ENCODE results near the gene KCNJ15. TPM values are rescaled to one million over a fixed set of nuclear protein-coding genes. Genes with fewer than 3 reads are reported as not detected.

Gene KCNJ15
- total RNA-seq, 4 donors from 2014 or later, result 5.8 TPM; not detected in 3

- H3K4me3 ChIP-seq, result no peak overlapping the region
- TF ChIP-seq CTCF (IDR thresholded peaks at IDR 0.05) (no peak), POLR2A (IDR thresholded peaks at IDR 0.05) (no peak)
- no peaks in the 10 kb centered on the region for H3K4me1 ChIP-seq
- H3K27ac ChIP-seq, result no peak overlapping the region
- DNase-seq, result no peak
- no peaks in the 10 kb centered on the region for H3K36me3 ChIP-seq
- H3K27me3 ChIP-seq, result no peaks in the 10 kb centered on the region
- no peaks in the 10 kb centered on the region for H3K9me3 ChIP-seq
Measured at GRCh38 chr21:38323721-38324531, 67.1 kb downstream of the KCNJ15 start.

DNA sequence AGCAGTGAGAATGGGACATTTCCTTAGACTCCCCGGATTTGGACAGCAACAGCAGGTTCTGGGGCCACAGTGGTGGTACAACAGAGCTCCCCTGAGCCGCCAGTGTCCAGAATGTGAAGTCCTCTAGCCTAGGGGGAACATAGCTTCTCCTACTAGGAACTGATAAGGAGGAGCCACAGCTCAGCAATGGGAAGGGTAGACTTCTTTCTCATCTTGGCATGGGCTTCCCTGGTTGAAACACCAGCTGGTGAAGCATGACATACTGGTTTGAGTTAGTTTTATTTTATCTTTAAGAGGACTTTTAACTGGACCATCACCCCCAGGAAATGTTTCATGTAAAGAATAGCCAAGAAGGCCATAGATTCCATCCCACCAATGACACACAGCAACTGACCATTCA, 68.4 kb downstream of the KCNJ15 start:
- Histone ChIP-seq H3K9me3 (no peaks in the 10 kb centered on the region), H3K4me3 (no peak overlapping the region), H3K4me1 (no peaks in the 10 kb centered on the region), H3K27me3 (no peaks in the 10 kb centered on the region), H3K36me3 (no peaks in the 10 kb centered on the region), H3K27ac (no peak overlapping the region)
- TF ChIP-seq CTCF (IDR thresholded peaks at IDR 0.05) (no peak), POLR2A (IDR thresholded peaks at IDR 0.05) (no peak)
- DNase-seq, result no peak

GRCh38 chr21:38325731-38326420, 69.1 kb downstream of the KCNJ15 start:
- no peaks in the 10 kb centered on the region for H3K27me3 ChIP-seq
- no peaks in the 10 kb centered on the region for H3K36me3 ChIP-seq
- no peak for DNase-seq
- no peak overlapping the region for H3K27ac ChIP-seq
- no peaks in the 10 kb centered on the region for H3K4me1 ChIP-seq
- H3K9me3 ChIP-seq, result no peaks in the 10 kb centered on the region
- TF ChIP-seq CTCF (IDR thresholded peaks at IDR 0.05) (no peak), POLR2A (IDR thresholded peaks at IDR 0.05) (no peak)
- H3K4me3 ChIP-seq, result no peak overlapping the region

DNA sequence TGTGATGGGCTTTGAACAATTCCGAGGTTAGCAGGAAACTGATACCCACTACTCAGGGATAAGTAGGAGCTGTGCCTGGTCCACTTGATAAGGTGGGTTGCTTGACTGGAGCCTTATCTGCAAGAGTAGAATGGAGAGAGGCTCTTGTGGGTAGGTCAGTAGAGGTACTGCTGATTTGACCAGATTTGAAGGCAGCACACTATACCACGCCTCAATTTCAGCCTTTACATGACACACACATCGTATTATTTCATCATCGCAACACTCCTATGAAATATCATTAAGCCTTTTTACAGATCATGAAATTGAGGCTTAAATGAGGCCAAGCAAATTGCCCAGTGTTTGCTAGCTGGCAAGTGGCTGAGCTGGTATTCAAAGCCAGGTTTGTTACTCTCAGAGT, 69.6 kb downstream of the KCNJ15 start:
- no peak for DNase-seq
- Histone ChIP-seq H3K27me3 (no peaks in the 10 kb centered on the region), H3K4me1 (no peaks in the 10 kb centered on the region), H3K36me3 (no peaks in the 10 kb centered on the region), H3K9me3 (no peaks in the 10 kb centered on the region), H3K27ac (no peak overlapping the region), H3K4me3 (no peak overlapping the region)
- no peak for TF ChIP-seq CTCF (IDR thresholded peaks at IDR 0.05)
- no peak for TF ChIP-seq POLR2A (IDR thresholded peaks at IDR 0.05)

GRCh38 chr21:38326899-38327298, 70.1 kb downstream of the KCNJ15 start:
- H3K9me3 ChIP-seq, result no peaks in the 10 kb centered on the region
- no peak for DNase-seq
- H3K4me1 ChIP-seq, result no peaks in the 10 kb centered on the region
- no peaks in the 10 kb centered on the region for H3K36me3 ChIP-seq
- H3K4me3 ChIP-seq, result no peak overlapping the region
- TF ChIP-seq CTCF (IDR thresholded peaks at IDR 0.05) (no peak), POLR2A (IDR thresholded peaks at IDR 0.05) (no peak)
- no peak overlapping the region for H3K27ac ChIP-seq
- no peaks in the 10 kb centered on the region for H3K27me3 ChIP-seq

Measured in Peyer's patch (tissue), 4 donors.